GM19043 (cell line): ENCODE data around the gene ADCK2.
"Not testable (repeated sequence)": the region's sequence is repeated elsewhere in the genome, so short reads cannot be mapped to it uniquely, and the experiment has no call there.

ENCODE experiments used
- ATAC-seq: cut with Tn5 transposase; IDR thresholded peaks from one replicate; pipeline ENCODE4 v1.9.1; 2021; ENCODE audit warnings: low read depth; ENCODE audit not compliant: unreplicated experiment

ADCK2 gene

DNA sequence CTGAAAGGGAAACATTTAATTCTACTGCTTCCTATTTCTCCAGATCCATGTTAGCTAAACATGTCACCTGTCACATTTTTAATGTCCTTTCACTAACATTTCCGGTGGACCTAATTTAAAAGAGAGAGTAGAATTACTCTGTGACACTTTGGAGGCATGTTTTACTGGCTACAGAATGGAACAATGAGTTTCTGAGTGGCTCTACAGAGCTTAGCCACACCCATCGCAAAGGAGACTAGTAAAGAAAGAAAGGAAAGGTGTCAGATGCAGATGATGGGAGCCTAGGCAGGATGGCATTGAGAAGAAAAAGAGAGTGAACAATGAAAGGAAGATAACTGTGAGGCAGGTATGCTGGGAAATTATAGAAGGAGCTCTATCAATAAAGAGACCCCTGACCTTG lies 59.7 kb downstream of the ADCK2 start:
- no peak for ATAC-seq

DNA sequence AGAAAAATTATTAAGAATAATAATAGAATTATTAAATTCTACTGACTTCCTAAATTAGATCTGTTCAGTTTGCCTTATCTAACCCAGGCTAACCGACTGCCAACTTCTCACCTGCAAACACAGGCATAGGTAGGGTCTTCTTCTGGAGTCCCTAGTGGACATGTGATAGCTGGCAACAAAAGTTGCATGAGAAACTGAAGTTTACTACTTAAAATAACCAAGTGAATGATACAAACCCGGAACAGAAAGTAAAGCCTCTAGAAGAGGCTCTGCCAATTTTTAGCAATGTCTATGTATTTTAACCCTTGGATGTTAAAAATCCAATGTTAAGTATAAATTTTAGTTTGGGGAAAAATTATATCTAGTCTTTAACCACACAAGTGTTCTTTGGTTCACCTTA lies 61.4 kb downstream of the ADCK2 start:
- no peak for ATAC-seq

DNA sequence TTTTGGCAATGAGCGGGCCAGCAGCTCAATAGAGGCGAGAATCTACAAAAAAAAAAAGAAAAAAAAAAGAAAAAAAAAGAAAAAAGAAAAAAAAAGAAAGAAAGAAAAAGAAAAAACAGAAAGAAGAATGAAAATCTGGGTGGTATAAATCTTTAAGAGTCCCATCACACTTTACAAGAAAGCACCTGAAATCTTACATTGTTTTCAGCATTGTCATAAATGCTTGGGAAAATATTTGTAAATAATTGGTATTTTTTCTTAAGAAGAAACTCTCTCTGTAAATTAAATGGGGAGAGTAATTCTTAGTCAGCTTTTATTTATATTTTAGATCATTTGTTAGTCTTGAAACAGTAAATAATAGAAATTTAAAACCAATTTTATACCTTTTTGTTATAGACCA lies 62.0 kb downstream of the ADCK2 start:
- no peak for ATAC-seq

DNA sequence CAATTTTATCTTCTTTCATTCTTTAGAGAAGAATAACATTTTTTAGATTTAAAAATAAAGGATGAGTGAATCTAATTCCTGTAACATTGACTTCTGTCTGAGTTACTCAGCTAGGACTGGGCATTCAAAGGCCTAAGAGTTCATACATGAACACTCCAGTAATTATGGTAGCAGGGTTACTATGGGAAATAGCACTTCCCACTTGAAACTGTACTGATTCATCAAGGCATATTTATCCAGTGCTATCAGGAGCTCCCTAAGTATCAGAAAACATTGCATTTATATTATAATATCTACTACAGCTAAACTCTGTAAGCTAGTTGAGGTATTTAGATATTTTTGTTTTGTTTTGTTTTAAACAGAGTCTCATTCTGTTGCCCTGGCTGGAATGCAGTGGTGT lies 65.5 kb downstream of the ADCK2 start:
- no peak for ATAC-seq

DNA sequence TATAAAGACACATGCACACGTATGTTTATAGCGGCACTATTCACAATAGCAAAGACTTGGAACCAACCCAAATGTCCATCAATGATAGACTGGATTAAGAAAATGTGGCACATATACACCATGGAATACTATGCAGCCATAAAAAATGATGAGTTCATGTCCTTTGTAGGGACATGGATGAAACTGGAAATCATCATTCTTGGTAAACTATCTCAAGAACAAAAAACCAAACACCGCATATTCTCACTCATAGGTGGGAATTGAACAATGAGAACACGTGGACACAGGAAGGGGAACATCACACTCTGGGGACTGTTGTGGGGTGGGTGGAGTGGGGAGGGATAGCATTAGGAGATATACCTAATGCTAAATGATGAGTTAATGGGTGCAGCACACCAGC lies 70.5 kb downstream of the ADCK2 start:
- ATAC-seq, result not testable (repeated sequence)

DNA sequence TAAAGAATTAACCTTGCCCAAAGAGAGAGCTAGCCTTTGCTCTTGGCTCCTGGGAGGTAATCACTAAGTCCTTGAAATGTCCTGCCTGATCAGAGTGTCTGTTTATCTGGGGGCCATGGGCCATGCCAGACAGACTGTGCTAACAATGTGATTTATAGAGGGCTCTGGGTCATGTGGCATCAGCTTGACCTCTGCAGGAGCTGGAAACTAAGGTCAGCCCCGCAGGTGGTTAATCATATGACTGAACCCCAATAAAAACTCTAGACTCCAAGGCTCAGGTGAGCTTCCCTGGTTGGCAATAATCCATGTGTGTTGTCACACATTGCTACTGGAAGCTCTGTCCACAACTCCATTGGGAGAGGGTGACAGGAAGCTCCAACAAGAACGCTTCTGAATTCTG lies 71.3 kb downstream of the ADCK2 start:
- ATAC-seq, result no peak
